ENCODE data around the gene SPATA21. TPM values are rescaled to one million over a fixed set of nuclear protein-coding genes. Genes with fewer than 3 reads are reported as not detected.

The SPATA21 gene
- total and polyA plus RNA-seq, 2 donors (not counting 3 experiments of a cell fraction or from before 2014, with no cell fraction given) = not detected

DNA sequence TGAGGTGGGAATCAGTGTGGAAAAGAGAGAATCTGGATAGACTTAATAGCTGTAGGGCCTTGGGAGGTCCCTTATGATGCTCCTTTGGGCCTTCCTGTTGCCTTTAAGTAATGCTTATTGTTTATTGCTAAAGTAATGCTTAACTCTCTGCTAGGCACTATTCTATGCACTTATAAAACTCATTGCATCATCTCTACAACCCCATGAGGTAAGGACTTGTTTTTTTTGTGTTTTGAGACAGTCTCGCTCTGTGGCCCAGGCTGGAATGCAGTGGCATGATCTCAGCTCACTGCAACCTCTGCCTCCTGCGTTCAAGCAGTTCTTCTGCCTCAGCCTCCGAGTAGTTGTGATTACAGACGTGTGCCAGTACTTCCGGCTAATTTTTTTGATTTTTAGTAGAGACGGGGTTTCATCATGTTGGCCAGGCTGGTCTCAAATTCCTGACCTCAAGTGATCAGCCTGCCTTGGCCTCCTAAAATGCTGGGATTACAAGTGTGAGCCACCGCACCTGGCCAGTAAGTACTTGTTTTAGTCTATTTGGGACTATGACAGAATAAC, 25.6 kb upstream of the SPATA21 start:
- ChIA-PET CTCF (no interaction called here), POLR2A (no interaction called here)
- H2AFZ ChIP-seq (ENCODE audit: low read depth, low read length) = no peak overlapping the region
- no peak overlapping the region for H3K9ac ChIP-seq (replicated peaks; ENCODE audit: extremely low read depth, insufficient read depth, low read length)
- no peaks in the 10 kb centered on the region for H3K9me3 ChIP-seq (replicated peaks; ENCODE audit: control insufficient read depth, insufficient read depth, low read length)
- H3K4me3 ChIP-seq (replicated peaks in 1 of 3; ENCODE audit: insufficient read depth in 1 of 3, low read depth in 1 of 3, low read length in 3 of 3) = no peak overlapping the region
- no peak overlapping the region for H3K4me2 ChIP-seq (ENCODE audit: insufficient read depth, low read length)
- no peaks in the 10 kb centered on the region for H3K4me1 ChIP-seq (ENCODE audit: control insufficient read depth, extremely low read depth, insufficient read depth, low read length)
- no peaks in the 10 kb centered on the region for H3K27me3 ChIP-seq (ENCODE audit: control insufficient read depth in 2 of 2, insufficient read depth in 2 of 2, low read length in 2 of 2)
- no peaks in the 10 kb centered on the region for H4K20me1 ChIP-seq (replicated peaks; ENCODE audit: control insufficient read depth, extremely low read depth, insufficient read depth, low read length)
- no peak for DNase-seq (ENCODE audit: low read depth, low spot score)
- no TSS peak for BruUV-seq (replicated peaks)
- no peaks in the 10 kb centered on the region for H3K9me1 ChIP-seq (replicated peaks; ENCODE audit: control insufficient read depth, extremely low read depth, insufficient read depth, low read length)
- intact Hi-C loops (cut with micrococcal nuclease) (no loop called here), dilution Hi-C loops (cut with MboI; ENCODE audit: extremely low pct_ligation_motif_present, low sequenced_read_pairs) (no loop called here)
- no peak for FAIRE-seq
- no peak for TF ChIP-seq GATA2 (IDR thresholded peaks at IDR 0.05; ENCODE audit: insufficient read depth, insufficient read length, low read depth, low read length)
- no peak for TF ChIP-seq MAX (IDR thresholded peaks at IDR 0.05; ENCODE audit: insufficient read depth, insufficient read length)
- TF ChIP-seq, protein P1, sequence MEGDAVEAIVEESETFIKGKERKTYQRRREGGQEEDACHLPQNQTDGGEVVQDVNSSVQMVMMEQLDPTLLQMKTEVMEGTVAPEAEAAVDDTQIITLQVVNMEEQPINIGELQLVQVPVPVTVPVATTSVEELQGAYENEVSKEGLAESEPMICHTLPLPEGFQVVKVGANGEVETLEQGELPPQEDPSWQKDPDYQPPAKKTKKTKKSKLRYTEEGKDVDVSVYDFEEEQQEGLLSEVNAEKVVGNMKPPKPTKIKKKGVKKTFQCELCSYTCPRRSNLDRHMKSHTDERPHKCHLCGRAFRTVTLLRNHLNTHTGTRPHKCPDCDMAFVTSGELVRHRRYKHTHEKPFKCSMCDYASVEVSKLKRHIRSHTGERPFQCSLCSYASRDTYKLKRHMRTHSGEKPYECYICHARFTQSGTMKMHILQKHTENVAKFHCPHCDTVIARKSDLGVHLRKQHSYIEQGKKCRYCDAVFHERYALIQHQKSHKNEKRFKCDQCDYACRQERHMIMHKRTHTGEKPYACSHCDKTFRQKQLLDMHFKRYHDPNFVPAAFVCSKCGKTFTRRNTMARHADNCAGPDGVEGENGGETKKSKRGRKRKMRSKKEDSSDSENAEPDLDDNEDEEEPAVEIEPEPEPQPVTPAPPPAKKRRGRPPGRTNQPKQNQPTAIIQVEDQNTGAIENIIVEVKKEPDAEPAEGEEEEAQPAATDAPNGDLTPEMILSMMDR (IDR thresholded peaks at IDR 0.05; ENCODE audit: extremely low read depth in 1 of 2, insufficient read depth in 1 of 2, low read depth in 1 of 2, low read length in 2 of 2) = no peak
- TF ChIP-seq POLR2AphosphoS5 (IDR thresholded peaks at IDR 0.05; ENCODE audit: insufficient read depth, low read depth, low read length) = no peak
- TF ChIP-seq EZH2 (IDR thresholded peaks at IDR 0.05; ENCODE audit: borderline replicate concordance, low read depth, low read length, severe bottlenecking) = no peak
- TF ChIP-seq JUN (IDR thresholded peaks at IDR 0.05; ENCODE audit: borderline replicate concordance, insufficient read depth, insufficient read length, low read depth) = no peak
- no peak overlapping the region for H3K27ac ChIP-seq (ENCODE audit: insufficient read depth, low read depth, low read length)
- no peaks in the 10 kb centered on the region for H3K79me2 ChIP-seq (ENCODE audit: control insufficient read depth, insufficient read depth, low read length)
- H3K36me3 ChIP-seq (ENCODE audit: control insufficient read depth in 2 of 2, extremely low read depth in 1 of 2, insufficient read depth in 2 of 2, low read length in 2 of 2) = peaks cover 9 to 31% of the 10 kb centered on the region in 2 experiments
